Neural crest cell (in vitro differentiated cells): ENCODE measurements around the gene C4orf50. TPM values are rescaled to one million over a fixed set of nuclear protein-coding genes. Genes with fewer than 3 reads are reported as not detected.

Source experiments
- DNase-seq: peaks from one replicate; pipeline ENCODE4 v3.0.0; 2021; ENCODE audit warnings: low read depth, mixed read lengths, low spot score
- H3K27ac Mint-ChIP-seq: one replicate; pipeline ENCODE4 v1.8.0; 2021; ENCODE audit warnings: mild to moderate bottlenecking, mixed read lengths; ENCODE audit not compliant: unreplicated experiment
- H3K27me3 Mint-ChIP-seq: 2 replicates; pipeline ENCODE4 v1.8.0; 2021; ENCODE audit warnings: low read depth, mild to moderate bottlenecking, mixed read lengths
- H3K36me3 Mint-ChIP-seq: 2 replicates; pipeline ENCODE4 v1.8.0; 2021; ENCODE audit warnings: low read depth, mild to moderate bottlenecking, mixed read lengths
- H3K4me1 Mint-ChIP-seq: 2 replicates; pipeline ENCODE4 v1.8.0; 2021; ENCODE audit warnings: mixed read lengths
- H3K4me3 Mint-ChIP-seq: one replicate; pipeline ENCODE4 v1.8.0; 2021; ENCODE audit warnings: mild to moderate bottlenecking, mixed read lengths
- H3K9me3 Mint-ChIP-seq: 2 replicates; pipeline ENCODE4 v1.8.0; 2021; ENCODE audit warnings: mixed read lengths
- total RNA-seq: library from RNA; stranded (reverse); gene quantifications from 2 replicates; pipeline ENCODE4 v1.2.1, GENCODE V29; 2021
- TF ChIP-seq, protein P1 (sequence below): fragments of 200-600 bp; sonication (generic); conservative IDR thresholded peaks from 2 replicates; pipeline ENCODE4 v1.5.0; 2021; ENCODE audit warnings: antibody characterized with exemption, mild to moderate bottlenecking

Gene C4orf50
- total RNA-seq, 1 donor from 2014 or later = 0.02 TPM

DNA sequence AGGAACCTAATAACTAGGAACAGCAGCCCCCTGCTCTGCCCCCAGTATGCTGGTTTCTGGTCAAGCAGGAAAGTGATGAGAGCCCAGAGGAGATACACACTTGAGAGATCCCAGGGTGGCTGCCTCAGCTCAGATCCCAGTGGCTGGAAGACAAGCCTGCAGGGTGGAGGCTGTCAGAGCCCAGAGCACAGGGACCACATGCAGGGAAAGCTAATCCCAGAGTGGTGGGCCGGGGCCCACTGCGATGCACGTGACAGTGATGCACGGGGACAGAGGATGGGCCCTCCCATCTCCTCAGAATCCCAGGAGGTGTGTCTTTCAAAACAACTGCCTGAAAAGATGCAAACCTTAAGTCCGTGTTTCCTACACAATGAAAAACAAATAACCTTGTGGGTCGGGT, 96.2 kb downstream of the C4orf50 start:
- Mint-ChIP-seq H3K27me3 (peaks cover 17% of the 10 kb centered on the region), H3K4me1 (peaks cover 21% of the 10 kb centered on the region), H3K9me3 (no peaks in the 10 kb centered on the region), H3K4me3 (no peak overlapping the region), H3K27ac (no peak overlapping the region), H3K36me3 (no peaks in the 10 kb centered on the region)
- DNase-seq = no peak
- TF ChIP-seq, protein P1, sequence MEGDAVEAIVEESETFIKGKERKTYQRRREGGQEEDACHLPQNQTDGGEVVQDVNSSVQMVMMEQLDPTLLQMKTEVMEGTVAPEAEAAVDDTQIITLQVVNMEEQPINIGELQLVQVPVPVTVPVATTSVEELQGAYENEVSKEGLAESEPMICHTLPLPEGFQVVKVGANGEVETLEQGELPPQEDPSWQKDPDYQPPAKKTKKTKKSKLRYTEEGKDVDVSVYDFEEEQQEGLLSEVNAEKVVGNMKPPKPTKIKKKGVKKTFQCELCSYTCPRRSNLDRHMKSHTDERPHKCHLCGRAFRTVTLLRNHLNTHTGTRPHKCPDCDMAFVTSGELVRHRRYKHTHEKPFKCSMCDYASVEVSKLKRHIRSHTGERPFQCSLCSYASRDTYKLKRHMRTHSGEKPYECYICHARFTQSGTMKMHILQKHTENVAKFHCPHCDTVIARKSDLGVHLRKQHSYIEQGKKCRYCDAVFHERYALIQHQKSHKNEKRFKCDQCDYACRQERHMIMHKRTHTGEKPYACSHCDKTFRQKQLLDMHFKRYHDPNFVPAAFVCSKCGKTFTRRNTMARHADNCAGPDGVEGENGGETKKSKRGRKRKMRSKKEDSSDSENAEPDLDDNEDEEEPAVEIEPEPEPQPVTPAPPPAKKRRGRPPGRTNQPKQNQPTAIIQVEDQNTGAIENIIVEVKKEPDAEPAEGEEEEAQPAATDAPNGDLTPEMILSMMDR = no peak

DNA sequence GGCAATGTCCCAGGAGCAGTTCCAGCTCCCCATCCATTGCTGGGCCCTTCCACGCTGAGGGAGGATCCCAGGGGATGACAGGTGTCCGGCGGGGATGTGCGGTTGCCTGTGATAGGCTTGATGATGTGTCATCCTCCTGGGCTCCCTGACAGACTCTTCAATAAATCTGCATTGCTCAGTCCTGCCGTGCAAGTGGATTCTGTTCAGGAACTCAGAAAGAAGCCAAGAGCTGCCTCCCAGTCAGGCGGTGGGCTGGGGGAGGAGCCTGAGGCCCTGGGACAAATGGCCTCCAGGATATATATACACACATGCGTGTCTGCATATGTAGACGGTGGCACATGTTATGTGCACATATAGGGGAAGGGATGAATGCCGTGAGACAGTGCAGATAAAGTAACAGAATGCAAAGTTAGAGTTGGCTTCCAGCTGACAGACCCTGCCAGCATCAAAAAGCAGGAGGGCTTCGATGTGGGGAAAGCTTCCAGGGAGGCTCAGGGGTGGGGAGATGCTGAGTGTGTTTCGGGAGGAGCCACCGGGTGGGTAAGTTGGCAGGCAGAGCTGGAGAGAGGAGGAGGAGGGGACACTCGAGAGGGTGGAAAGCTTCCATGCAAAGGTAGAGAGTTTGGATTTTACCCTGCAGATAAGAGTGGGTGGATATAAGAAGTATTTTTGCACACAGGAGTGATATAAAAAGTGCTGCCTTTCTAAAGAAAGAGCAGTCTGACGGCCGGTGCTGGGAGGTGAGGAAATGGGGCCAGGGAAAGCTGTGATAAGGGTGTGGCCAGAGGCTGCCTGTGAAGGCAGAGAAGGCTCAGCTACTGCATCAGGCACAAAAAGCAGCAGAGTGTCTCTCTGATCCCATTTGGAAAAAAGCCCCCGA, 96.9 kb downstream of the C4orf50 start:
- Mint-ChIP-seq H3K4me1 (peaks cover 16% of the 10 kb centered on the region), H3K27ac (no peak overlapping the region), H3K36me3 (no peaks in the 10 kb centered on the region), H3K27me3 (peaks cover 17% of the 10 kb centered on the region), H3K4me3 (no peak overlapping the region), H3K9me3 (no peaks in the 10 kb centered on the region)
- TF ChIP-seq, protein P1 = no peak
- no peak for DNase-seq

DNA sequence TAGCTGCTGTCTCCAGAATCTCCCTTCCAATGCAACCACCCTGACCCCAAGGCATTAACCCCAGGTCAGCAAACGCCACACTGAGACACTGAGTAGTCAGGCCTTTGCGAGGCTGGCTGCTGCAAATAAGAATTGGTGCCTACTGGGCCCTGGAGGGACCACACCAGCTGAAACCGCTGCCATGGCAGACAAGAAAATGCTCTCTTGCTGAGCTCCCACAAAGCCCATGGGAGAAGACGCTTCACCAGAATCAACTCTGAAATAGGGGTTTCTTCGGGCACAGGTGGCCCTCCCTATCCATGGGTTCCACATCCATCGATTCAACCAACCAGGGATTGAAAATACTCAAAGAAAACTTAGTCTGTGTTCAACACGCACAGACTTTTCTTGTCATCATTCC, 98.7 kb downstream of the C4orf50 start:
- no peak overlapping the region for H3K4me3 Mint-ChIP-seq
- H3K27ac Mint-ChIP-seq = no peak overlapping the region
- H3K4me1 Mint-ChIP-seq = peaks cover 7% of the 10 kb centered on the region
- no peaks in the 10 kb centered on the region for H3K36me3 Mint-ChIP-seq
- H3K27me3 Mint-ChIP-seq = peaks cover 17% of the 10 kb centered on the region
- TF ChIP-seq, protein P1 = no peak
- no peak for DNase-seq
- H3K9me3 Mint-ChIP-seq = no peaks in the 10 kb centered on the region

DNA sequence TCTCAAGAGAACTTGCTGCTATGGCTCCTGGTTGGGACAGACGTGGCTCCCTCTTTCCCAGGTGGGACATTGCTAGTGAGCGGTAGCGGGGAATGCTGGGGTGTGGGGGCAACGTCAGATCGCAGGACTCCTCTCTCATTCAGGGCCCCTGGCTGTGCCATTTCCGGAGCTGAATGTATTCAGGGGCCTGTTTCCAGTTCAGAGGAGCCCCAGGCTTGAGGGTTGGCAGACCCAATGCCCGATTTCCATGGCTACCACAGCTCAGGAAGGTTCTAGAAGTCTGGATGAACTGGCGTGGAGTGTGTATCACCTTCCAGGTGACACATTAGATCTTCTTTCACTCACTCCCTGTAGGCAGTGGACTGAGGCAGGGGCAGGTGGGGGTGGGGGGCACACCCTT, 99.2 kb downstream of the C4orf50 start:
- no peak overlapping the region for H3K27ac Mint-ChIP-seq
- peaks cover 7% of the 10 kb centered on the region for H3K4me1 Mint-ChIP-seq
- H3K4me3 Mint-ChIP-seq = no peak overlapping the region
- H3K9me3 Mint-ChIP-seq = no peaks in the 10 kb centered on the region
- no peaks in the 10 kb centered on the region for H3K36me3 Mint-ChIP-seq
- DNase-seq = no peak
- peaks cover 19% of the 10 kb centered on the region for H3K27me3 Mint-ChIP-seq
- TF ChIP-seq, protein P1 = no peak

DNA sequence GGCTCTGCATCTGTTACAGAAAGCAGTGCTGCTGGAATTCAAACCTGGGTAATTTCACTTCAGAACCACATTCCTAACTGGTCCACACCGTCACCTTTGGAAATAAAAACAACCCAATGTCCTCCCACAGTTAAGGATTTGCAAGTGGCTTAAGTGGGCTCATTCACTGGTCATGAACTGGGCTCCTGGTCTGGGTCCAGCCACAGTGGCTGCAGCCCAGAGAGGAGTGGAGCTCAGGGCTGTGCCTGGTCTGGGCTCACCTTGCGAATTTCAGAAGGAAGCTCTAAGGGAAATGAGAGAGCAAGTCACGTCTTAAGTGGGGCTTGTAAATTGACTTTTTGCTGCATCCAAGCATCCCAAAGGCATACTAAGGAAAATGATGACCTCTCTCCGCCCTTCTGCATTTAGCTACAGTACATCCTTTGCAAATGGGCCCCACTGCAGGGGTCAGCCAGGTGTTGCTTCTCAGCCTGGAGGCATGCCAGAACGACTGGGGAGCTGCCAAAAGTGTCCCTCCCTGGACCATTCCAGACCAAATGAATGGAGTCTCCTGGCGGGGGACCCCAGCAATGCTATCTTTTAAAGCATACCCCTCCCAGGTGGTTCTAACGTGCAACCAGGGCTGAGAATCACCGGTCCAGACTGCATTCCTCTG, 99.8 kb downstream of the C4orf50 start:
- no peak for DNase-seq
- no peaks in the 10 kb centered on the region for H3K36me3 Mint-ChIP-seq
- H3K4me1 Mint-ChIP-seq = peaks cover 7% of the 10 kb centered on the region
- H3K9me3 Mint-ChIP-seq = no peaks in the 10 kb centered on the region
- H3K27me3 Mint-ChIP-seq = peaks cover 19% of the 10 kb centered on the region
- H3K27ac Mint-ChIP-seq = no peak overlapping the region
- TF ChIP-seq, protein P1 = no peak
- H3K4me3 Mint-ChIP-seq = no peak overlapping the region
